ENCODE data around the gene OVCH2.

DNA sequence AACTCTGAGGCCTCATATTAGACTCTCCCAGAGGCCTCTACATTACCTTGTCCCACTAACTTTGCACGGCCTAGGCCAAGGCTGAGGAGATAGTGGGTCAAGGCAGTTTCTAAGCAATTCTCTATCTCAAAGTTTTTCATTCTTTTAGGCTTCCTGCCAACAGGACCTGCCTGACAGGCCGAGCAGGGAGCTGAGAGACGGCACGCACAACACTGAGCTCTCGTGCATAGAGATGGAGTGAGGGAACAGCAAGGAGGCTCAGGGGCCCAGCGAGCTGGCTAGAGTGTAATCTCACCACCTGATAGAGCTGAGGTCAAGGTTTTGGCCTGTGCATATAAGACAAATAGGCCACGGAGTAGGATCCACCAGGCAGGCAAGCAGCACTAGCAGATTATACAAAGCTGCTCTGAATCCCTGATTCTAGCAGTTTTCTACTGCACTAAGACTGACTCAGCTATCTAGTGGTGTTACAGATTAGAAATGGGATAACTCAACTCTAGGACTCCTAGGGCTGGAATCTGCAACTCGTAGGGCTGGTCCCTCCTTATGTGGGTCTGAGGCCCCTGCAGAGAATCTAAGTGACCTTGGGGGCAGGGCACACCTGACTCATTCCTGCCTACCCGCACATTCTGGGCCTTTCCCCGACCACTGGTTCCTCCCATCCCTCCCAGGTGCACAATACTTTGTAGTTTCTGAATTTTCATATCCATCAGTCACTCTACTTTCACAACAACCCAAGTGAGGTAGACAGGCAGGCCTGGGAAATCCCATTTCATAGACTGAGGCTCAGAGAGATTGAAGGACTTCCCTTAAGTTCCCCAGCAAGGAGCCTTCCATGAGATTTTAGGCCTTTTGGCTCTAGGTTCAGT, 34.7 kb downstream of the OVCH2 start:
- TF ChIP-seq CTCF (IDR thresholded peaks at IDR 0.05; ENCODE audit: poor library complexity, severe bottlenecking) (no peak), TAF1 (IDR thresholded peaks at IDR 0.05; ENCODE audit: low read depth) (no peak), EZH2 (IDR thresholded peaks at IDR 0.05; ENCODE audit: borderline replicate concordance, insufficient read depth, low read length, poor library complexity, severe bottlenecking) (no peak), EP300 (conservative IDR thresholded peaks at IDR 0.05; ENCODE audit: poor library complexity, severe bottlenecking) (no peak), POLR2AphosphoS5 (IDR thresholded peaks at IDR 0.05) (no peak), RAD21 (conservative IDR thresholded peaks at IDR 0.05) (no peak)
